Caco-2 (cell line): ENCODE data around the gene GPR157. TPM values are rescaled to one million over a fixed set of nuclear protein-coding genes. Genes with fewer than 3 reads are reported as not detected.
"Not testable (repeated sequence)": the region's sequence is repeated elsewhere in the genome, so short reads cannot be mapped to it uniquely, and the experiment has no call there.

Source experiments
- BruUV-seq: library from RNA; stranded (reverse); fragments of 400-500 nt; replicated peaks from 2 replicates; lab custom pipeline; 2021; lab: Mats Ljungman, UMichigan
- CTCF ChIA-PET: fragments of 300-600 bp; sonication (Branson Sonifier 250); formaldehyde crosslinking; loops from one replicate; lab custom pipeline; 2022; ENCODE audit warnings: antibody characterized with exemption; lab: Charles Lee
- POLR2A ChIA-PET: fragments of 300-600 bp; sonication (Branson Sonifier 250); formaldehyde crosslinking; loops from one replicate; lab custom pipeline; 2022; ENCODE audit warnings: antibody characterized with exemption; lab: Charles Lee
- DNase-seq, 2 experiments: peaks; one replicate each; pipeline versions ENCODE4 v3.0.0 to v3.0.0-alpha.2; 2020 to 2022
- H3K27me3 ChIP-seq: replicated peaks from 2 replicates; pipeline ENCODE4 v1.6.0; 2011; ENCODE audit warnings: low read length; ENCODE audit not compliant: control insufficient read depth, insufficient read depth
- H3K36me3 ChIP-seq: 2 replicates; pipeline ENCODE4 v1.5.1; 2011; ENCODE audit warnings: low read length; ENCODE audit not compliant: control insufficient read depth, insufficient read depth
- H3K4me1 ChIP-seq: fragments of 250-450 bp; sonication (Bioruptor Pico); 2 replicates; pipeline ENCODE4 v1.5.1; 2020; ENCODE audit warnings: mild to moderate bottlenecking
- H3K4me3 ChIP-seq: 2 replicates; pipeline ENCODE4 v1.5.1; 2011; ENCODE audit warnings: low read depth, mild to moderate bottlenecking, control low read depth, low read length
- H3K9me3 ChIP-seq: fragments of 250-450 bp; sonication (Bioruptor Pico); 2 replicates; pipeline ENCODE4 v1.5.1; 2020; ENCODE audit warnings: mild to moderate bottlenecking, moderate library complexity
- H3K27ac Mint-ChIP-seq: one replicate; pipeline ENCODE4 v1.8.0; 2022; ENCODE audit warnings: mixed read lengths; ENCODE audit not compliant: unreplicated experiment
- H3K27me3 Mint-ChIP-seq: one replicate; pipeline ENCODE4 v1.8.0; 2022; ENCODE audit warnings: mixed read lengths; ENCODE audit not compliant: insufficient read depth, unreplicated experiment
- H3K36me3 Mint-ChIP-seq: one replicate; pipeline ENCODE4 v1.8.0; 2022; ENCODE audit warnings: mild to moderate bottlenecking, mixed read lengths; ENCODE audit not compliant: insufficient read depth, unreplicated experiment
- H3K4me1 Mint-ChIP-seq: one replicate; pipeline ENCODE4 v1.8.0; 2022; ENCODE audit warnings: low read depth, mixed read lengths; ENCODE audit not compliant: unreplicated experiment
- H3K4me3 Mint-ChIP-seq: one replicate; pipeline ENCODE4 v1.8.0; 2022; ENCODE audit warnings: mild to moderate bottlenecking, moderate library complexity, mixed read lengths; ENCODE audit not compliant: unreplicated experiment
- H3K9me3 Mint-ChIP-seq: one replicate; pipeline ENCODE4 v1.8.0; 2022; ENCODE audit warnings: mixed read lengths; ENCODE audit not compliant: unreplicated experiment
- intact Hi-C: fragments of 100-400 bp; cut with micrococcal nuclease; formaldehyde crosslinking; loops from one replicate; pipeline ENCODE4 v1.10.0; 2022; ENCODE audit not compliant: unreplicated experiment
- total RNA-seq: library from RNA; stranded (reverse); gene quantifications from 2 replicates; pipeline ENCODE4 v1.2.3, GENCODE V29; 2022
- TF ChIP-seq, protein P1 (sequence below), 2 experiments: fragments of 200-600 bp in 1 of 2; IDR thresholded peaks; 1 replicate in 1 of 2; 2 replicates in 1 of 2; pipeline versions ENCODE4 v1.5.1 to v1.8.0; 2011 to 2022; ENCODE audit warnings: antibody characterized with exemption in 1 of 2, control low read depth in 1 of 2, inconsistent platforms in 1 of 2, low read depth in 1 of 2, low read length in 1 of 2, mild to moderate bottlenecking in 1 of 2, moderate library complexity in 1 of 2; ENCODE audit not compliant: insufficient read depth in 1 of 2, severe bottlenecking in 1 of 2, unreplicated experiment in 1 of 2

GPR157 gene
- total RNA-seq, 1 experiment from 2014 or later, result 17.2 TPM

DNA sequence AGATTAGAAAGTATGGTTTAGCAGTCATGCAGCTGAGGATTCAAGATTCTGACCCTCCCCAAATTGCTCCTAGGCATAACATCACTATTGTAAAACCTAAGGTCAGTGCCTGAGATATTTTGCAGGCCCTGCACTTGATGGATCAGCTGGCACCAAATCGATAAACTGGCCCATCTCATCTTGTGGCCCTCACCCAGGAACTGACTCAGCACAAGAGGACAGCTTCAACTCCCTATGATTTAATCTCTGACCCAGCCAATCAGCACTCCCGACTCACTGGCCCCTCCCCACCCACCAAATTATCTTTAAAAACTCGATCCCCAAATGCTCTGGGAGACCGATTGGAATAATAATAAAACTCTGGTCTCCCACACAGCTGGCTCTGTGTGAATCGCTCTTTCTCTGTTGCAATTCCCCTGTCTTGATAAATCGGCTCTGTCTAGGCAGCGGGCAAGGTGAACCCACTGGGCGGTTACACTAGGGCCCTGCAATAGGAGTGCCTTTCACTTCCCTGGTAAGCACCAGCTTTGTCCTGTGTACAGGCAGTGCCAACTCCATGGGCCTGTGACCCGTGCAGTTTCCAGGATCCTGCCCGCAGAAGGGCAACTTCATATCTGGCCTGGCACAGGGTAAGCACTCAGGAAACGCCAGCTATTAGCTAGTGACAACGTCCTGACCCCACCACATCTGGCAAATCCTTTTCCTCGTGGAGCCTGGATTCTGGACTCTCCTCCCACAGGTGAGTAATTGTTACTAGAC is 30.8 kb downstream of the GPR157 start:
- no peak overlapping the region for H3K4me3 Mint-ChIP-seq
- peaks cover 12% of the 10 kb centered on the region; the same call in 1 of the 2 replicates for H3K9me3 ChIP-seq
- no TSS peak for BruUV-seq
- no peak for DNase-seq
- no peaks in the 10 kb centered on the region for H3K4me1 ChIP-seq
- H3K4me3 ChIP-seq, result no peak overlapping the region
- H3K27me3 Mint-ChIP-seq, result no peaks in the 10 kb centered on the region
- H3K36me3 ChIP-seq, result no peaks in the 10 kb centered on the region
- intact Hi-C loops, result no loop called here
- POLR2A ChIA-PET, result no interaction called here
- peaks cover 10% of the 10 kb centered on the region for H3K9me3 Mint-ChIP-seq
- no peak overlapping the region for H3K27ac Mint-ChIP-seq
- peaks cover 5% of the 10 kb centered on the region for H3K36me3 Mint-ChIP-seq
- no peaks in the 10 kb centered on the region for H3K27me3 ChIP-seq
- CTCF ChIA-PET, result no interaction called here
- H3K4me1 Mint-ChIP-seq, result no peaks in the 10 kb centered on the region
- TF ChIP-seq, protein P1, sequence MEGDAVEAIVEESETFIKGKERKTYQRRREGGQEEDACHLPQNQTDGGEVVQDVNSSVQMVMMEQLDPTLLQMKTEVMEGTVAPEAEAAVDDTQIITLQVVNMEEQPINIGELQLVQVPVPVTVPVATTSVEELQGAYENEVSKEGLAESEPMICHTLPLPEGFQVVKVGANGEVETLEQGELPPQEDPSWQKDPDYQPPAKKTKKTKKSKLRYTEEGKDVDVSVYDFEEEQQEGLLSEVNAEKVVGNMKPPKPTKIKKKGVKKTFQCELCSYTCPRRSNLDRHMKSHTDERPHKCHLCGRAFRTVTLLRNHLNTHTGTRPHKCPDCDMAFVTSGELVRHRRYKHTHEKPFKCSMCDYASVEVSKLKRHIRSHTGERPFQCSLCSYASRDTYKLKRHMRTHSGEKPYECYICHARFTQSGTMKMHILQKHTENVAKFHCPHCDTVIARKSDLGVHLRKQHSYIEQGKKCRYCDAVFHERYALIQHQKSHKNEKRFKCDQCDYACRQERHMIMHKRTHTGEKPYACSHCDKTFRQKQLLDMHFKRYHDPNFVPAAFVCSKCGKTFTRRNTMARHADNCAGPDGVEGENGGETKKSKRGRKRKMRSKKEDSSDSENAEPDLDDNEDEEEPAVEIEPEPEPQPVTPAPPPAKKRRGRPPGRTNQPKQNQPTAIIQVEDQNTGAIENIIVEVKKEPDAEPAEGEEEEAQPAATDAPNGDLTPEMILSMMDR (IDR thresholded peaks at IDR 0.05; ENCODE audit: insufficient read depth in 1 of 2, low read depth in 1 of 2, low read length in 1 of 2, severe bottlenecking in 1 of 2, unreplicated experiment in 1 of 2), result no peak

DNA sequence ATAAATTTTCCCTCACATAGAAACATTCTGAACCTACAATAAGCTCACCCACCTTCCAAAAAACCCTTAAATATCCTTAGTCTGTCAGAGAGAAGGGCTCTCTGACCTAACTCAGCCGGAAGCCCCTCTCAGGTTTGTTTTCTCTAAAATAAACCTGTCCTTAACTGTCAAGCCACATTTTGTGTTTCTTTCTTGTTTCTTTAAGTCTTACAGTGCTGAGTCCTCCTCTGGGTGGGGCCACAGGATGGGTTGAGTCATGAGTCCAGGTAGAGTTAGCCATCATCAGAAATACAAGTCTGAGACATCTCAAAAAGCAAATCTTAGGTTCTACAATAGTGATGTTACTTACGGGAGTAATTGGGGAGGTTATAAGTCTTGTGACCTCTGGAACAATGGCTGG is 33.1 kb downstream of the GPR157 start:
- intact Hi-C loops, result no loop called here
- no peaks in the 10 kb centered on the region for H3K27me3 ChIP-seq
- no peaks in the 10 kb centered on the region for H3K27me3 Mint-ChIP-seq
- ChIA-PET CTCF (no interaction called here), POLR2A (no interaction called here)
- no peaks in the 10 kb centered on the region for H3K36me3 ChIP-seq
- H3K36me3 Mint-ChIP-seq, result peaks cover 5% of the 10 kb centered on the region
- no peaks in the 10 kb centered on the region for H3K4me1 Mint-ChIP-seq
- H3K4me3 ChIP-seq, result no peak overlapping the region
- no peak overlapping the region for H3K27ac Mint-ChIP-seq
- peaks cover 12% of the 10 kb centered on the region; the same call in 1 of the 2 replicates for H3K9me3 ChIP-seq
- H3K4me1 ChIP-seq, result no peaks in the 10 kb centered on the region
- no TSS peak for BruUV-seq
- H3K9me3 Mint-ChIP-seq, result peaks cover 10% of the 10 kb centered on the region
- H3K4me3 Mint-ChIP-seq, result no peak overlapping the region
- no peak for DNase-seq
- TF ChIP-seq, protein P1 (IDR thresholded peaks at IDR 0.05; ENCODE audit: insufficient read depth in 1 of 2, low read depth in 1 of 2, low read length in 1 of 2, severe bottlenecking in 1 of 2, unreplicated experiment in 1 of 2), result no peak

DNA sequence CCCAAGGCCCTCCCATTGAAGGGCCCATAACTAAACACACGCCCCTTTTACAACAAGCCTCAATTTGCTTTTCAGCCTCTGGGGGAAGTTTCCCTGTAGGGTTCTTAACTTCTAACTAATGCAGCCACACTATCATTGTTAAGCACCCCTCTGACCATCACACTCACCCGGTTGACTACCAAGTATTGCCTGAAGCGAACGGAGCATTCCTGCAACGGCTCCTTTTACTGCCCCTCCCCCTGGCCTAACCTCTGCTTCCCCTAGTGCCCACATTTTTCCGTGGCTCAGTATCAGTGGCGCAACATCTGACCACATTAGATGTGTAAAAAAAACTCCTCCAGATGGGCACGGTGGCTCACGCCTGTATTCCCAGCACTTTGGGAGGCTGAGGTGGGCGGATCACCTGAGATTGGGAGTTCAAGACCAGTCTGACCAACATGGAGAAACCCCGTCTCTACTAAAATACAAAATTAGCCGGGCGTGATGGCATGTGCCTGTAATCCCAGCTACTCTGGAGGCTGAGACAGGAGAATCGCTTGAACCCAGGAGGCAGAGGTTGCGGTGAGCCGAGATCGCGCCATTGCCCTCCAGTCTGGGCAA is 34.8 kb downstream of the GPR157 start:
- H3K27me3 ChIP-seq, intact Hi-C loops, BruUV-seq, H3K4me3 ChIP-seq, POLR2A ChIA-PET, H3K36me3 Mint-ChIP-seq, H3K27me3 Mint-ChIP-seq, H3K4me1 Mint-ChIP-seq, DNase-seq, H3K4me1 ChIP-seq, H3K36me3 ChIP-seq, H3K27ac Mint-ChIP-seq, H3K9me3 Mint-ChIP-seq, H3K4me3 Mint-ChIP-seq, CTCF ChIA-PET: not testable (repeated sequence)
- H3K9me3 ChIP-seq, result peaks cover 12% of the 10 kb centered on the region; the same call in 1 of the 2 replicates
